Heart left ventricle (tissue), 13 donors: ENCODE data around the gene DROSHA.

ENCODE experiments used
- CTCF ChIP-seq, 12 donors: fragments of 200-600 bp; sonication (generic) in 4 of 12; IDR thresholded peaks; one replicate each; pipeline versions ENCODE4 v1.5.0 to v1.8.0; 2018 to 2022; ENCODE audit warnings: antibody characterized with exemption in 12 of 12, mild to moderate bottlenecking in 5 of 12
- POLR2A ChIP-seq, 2 donors: fragments of 450-650 bp; IDR thresholded peaks; one replicate each; pipeline ENCODE4 v1.6.1; 2017; ENCODE audit warnings: antibody characterized with exemption in 2 of 2, mild to moderate bottlenecking in 2 of 2, moderate library complexity in 2 of 2
- donor health status: ischemic (EF 13 %, LVEDD 7.1; RV severe dilation, severe dysfunction).
- donor health status: DM: no; HTN: yes; CAD: no.
- donor health status: DM: no; HTN: no; CAD: no.
- donor health status: ischemic (EF 25% LVEDD 6.9; RV normal size, moderate dysfunction).
- donor health status: ischemic (EF 25% LVEDD 5.7; RV mildly dilated, moderate dysfunction).
- donor health status: ischemic (EF 35%, LVEDD 5.7; RV mildly dilated, moderate dysfunction).
- donor health status: nonischemic (EF 11% LVEDD 7.7; RV severe dilation, severe dysfunction).
- donor health status: DM: yes; HTN: yes; CAD: no.
- donor health status: PGD.
- donor health status: ischemic (EF 29% LVEDD 5.4; RV normal size, mild dysfunction).
- donor health status: nonischemic (EF 23%, LVEDD 6.1; RV moderate dilation, normal function).

GRCh38 chr5:31531888-31532547 lies at the start of gene DROSHA, which contains the start of gene C5orf22:
- TF ChIP-seq POLR2A (IDR thresholded peaks at IDR 0.05) (peak in 1 of 2 donors; percentile 80), CTCF (IDR thresholded peaks at IDR 0.05) (peak in 6 of 12 donors; percentile 9 to 32 (median 17))
